Stomach smooth muscle (tissue), 2 donors: Measurements from ENCODE around the gene RIMBP3C.
"Not testable (repeated sequence)": the region's sequence is repeated elsewhere in the genome, so short reads cannot be mapped to it uniquely, and the experiment has no call there.

Experiments
- H3K27ac ChIP-seq: one replicate; pipeline ENCODE4 v1.7.0; 2013; ENCODE audit warnings: mild to moderate bottlenecking, low read length, inconsistent platforms
- H3K27me3 ChIP-seq, 2 donors: one replicate each; pipeline ENCODE4 v1.7.0; 2013; ENCODE audit warnings: low read length in 2 of 2; ENCODE audit not compliant: insufficient read depth in 2 of 2, control insufficient read depth in 1 of 2
- H3K36me3 ChIP-seq, 2 donors: one replicate each; pipeline ENCODE4 v1.7.0; 2013; ENCODE audit warnings: low read length in 2 of 2; ENCODE audit not compliant: control insufficient read depth in 2 of 2, insufficient read depth in 2 of 2
- H3K4me1 ChIP-seq: one replicate; pipeline ENCODE4 v1.7.0; 2013; ENCODE audit warnings: low read length; ENCODE audit not compliant: control insufficient read depth, insufficient read depth
- H3K4me3 ChIP-seq, 2 donors: one replicate each; pipeline ENCODE4 v1.7.0; 2013; ENCODE audit warnings: low read length in 2 of 2
- H3K9ac ChIP-seq, 2 donors: one replicate each; pipeline ENCODE4 v1.7.0; 2013; ENCODE audit warnings: low read length in 2 of 2, mild to moderate bottlenecking in 1 of 2
- H3K9me3 ChIP-seq, 2 donors: one replicate each; pipeline ENCODE4 v1.7.0; 2013; ENCODE audit warnings: low read length in 2 of 2; ENCODE audit not compliant: control insufficient read depth in 2 of 2
- donor health status: healthy.
- donor health status: Pancreatic carcinoma.

RIMBP3C gene

DNA sequence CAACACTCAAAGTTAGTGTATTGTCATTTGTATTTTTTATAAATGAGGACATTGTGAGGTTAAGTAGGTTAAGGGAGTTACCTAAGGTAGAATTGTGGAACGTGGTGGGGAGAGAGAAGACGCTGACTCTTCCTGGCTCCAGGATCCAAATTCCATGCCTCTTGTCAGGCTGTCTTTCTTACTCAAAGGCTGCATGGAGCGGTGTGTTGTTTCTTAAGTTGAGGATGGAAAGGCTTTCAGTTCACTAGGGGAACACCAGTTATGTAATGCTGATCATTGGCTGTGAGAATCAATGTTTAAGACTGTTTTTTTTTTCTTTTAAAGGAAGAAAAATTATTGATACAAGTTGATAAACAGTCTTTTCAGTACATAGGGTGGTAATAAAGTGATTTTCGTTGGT lies 19.1 kb upstream of the RIMBP3C start:
- Histone ChIP-seq H3K27ac (no peak overlapping the region), H3K4me3 (no peak overlapping the region), H3K27me3 (no peaks in the 10 kb centered on the region), H3K9me3 (no peaks in the 10 kb centered on the region), H3K9ac (no peak overlapping the region), H3K36me3 (no peaks in the 10 kb centered on the region), H3K4me1 (peaks cover 40% of the 10 kb centered on the region)

DNA sequence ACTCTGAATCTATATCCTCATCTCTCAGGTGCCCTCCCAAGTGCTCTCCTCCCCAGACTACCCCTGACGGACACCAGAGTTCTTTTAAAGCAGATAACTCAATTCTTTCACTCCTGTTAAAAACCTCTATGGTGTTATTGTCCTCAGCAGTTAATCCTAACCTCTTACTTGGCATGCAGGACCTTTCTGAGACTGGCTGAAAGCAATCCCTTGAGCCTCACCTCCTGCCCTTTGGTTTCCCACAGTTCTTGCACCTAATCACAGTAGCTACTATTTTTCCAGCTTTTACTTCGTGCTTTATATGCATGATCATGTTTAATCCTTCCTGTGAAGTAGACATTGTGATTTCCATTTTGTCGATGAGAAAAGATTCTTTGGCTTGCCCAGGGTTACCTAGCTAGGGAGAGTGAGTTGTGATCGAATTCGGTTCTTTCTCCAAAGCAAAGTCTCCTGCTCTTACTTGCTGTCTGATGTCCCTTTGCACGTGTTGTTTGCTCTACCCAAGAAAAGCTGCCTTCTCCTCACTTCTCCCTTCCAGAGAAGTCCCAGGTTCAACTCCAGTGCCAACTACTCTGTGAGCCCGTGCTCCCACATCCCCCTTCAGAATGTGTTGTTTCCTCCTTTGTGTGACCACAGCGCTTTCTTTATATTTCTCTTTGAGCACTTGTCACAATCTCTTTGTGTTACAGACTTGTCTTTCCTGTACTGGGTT lies 18.4 kb upstream of the RIMBP3C start:
- Histone ChIP-seq H3K9me3 (no peaks in the 10 kb centered on the region), H3K9ac (peak overlapping the region; percentile 47 to 97), H3K4me3 (peak overlapping the region in 1 of 2 donors; percentile 0), H3K36me3 (no peaks in the 10 kb centered on the region), H3K27ac (no peak overlapping the region), H3K4me1 (peaks cover 40% of the 10 kb centered on the region), H3K27me3 (no peaks in the 10 kb centered on the region)

DNA sequence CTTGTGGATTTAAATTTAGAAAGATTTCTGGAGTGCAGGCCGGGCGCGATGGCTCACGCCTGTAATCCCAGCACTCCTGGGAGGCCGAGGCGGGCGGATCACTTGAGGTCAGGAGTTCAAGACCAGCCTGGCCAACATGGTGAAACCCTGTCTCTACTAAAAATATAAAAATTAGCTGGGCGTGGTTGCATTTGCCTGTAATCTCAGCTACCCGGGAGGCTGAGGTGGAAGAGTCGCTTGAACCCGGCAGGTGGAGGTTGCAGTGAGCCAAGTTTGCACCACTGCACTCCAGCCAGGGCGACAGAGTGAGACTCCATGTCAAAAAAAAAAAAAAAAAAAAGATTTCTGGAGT lies 17.8 kb upstream of the RIMBP3C start:
- H3K9me3 ChIP-seq, H3K27ac ChIP-seq, H3K27me3 ChIP-seq, H3K36me3 ChIP-seq: not testable (repeated sequence)
- peaks cover 35% of the 10 kb centered on the region for H3K4me1 ChIP-seq
- peak overlapping the region; percentile 92 to 97 for H3K9ac ChIP-seq
- H3K4me3 ChIP-seq, result peak overlapping the region; percentile 87 to 90

DNA sequence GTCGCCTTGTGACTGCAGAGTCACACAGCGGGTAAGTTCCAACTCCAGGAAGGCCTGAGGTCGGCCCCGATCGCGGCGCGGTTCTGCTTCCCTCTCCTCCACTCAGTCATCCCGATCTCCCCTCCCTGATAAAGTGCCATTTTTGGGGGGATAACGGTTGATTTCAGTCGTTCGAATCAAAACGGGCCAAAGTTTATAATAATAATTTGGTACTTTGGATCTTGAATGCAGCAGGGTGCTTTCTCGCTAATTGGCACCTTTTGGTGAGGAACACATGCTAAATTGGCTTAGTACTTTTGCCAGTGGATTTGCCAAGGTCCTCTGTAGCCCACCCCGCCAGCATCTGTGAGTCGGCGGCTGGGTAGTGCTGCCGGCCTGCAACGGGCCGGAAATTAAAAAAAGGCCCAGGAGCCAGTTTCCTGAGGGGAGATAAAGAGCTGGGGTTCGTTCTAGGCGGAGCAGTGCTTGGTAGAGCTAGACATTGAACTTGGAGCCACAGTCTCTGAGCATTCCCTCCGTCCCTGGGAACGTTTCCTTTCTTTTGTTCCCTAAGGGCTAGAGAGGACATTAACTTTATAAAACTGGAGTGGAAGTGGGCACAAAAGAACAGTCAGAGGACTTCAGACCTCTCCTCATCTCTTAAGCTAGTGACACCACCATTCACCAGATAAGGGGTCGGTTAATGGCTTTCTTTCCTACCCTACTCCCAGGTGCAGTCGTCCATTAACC lies 17.2 kb upstream of the RIMBP3C start:
- Histone ChIP-seq H3K9me3 (no peaks in the 10 kb centered on the region), H3K4me3 (peak overlapping the region; percentile 87 to 90), H3K27ac (peak overlapping the region; percentile 69), H3K36me3 (no peaks in the 10 kb centered on the region), H3K9ac (peak overlapping the region; percentile 92 to 97), H3K27me3 (no peaks in the 10 kb centered on the region), H3K4me1 (peaks cover 30% of the 10 kb centered on the region)

DNA sequence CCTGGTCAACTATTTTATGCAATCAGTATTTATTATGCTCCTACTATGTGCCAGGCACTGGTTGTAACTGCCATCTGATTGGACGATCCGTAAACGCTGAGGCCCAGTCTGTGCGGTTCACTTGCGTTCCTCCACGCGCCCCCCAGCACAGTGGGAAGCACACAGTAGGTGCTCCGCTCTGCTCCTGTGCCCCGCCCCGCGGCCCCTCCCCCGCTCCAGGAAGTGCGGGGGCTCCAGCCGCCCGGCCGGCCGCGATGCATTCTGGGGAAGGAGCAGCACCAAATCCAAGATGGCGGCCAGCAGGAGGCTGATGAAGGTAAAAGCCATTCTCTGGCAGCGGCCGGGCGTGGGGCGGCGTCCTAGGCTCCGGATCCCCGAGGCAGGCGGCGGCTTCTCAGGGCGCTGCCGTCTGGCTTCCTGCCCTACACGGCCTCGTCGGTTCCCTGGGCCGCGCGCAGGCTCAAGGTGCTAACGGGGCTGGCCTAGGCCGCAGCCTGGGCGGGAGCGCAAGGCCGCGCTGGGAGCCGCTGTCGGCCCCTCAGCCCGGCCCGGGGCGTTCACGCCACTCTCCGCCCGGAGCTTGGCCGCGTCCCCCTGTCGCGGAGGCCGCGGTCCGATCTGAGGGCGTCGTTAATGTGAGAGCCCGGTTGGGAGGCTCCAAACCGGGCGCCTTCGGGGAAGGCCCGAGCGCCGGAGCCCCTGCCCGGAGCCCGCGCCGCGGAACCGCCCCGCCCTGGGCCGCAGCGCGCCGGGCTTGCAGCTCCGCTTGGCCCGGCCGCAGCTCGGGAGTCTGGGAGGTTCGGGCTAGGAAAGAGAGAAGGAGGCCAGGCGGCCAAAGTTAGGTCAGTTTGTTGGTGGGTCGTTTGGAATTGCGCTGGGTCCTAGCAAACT lies 16.4 kb upstream of the RIMBP3C start, which contains the start of gene UBE2L3:
Gene UBE2L3, plus strand, starts transcription at position 259 of the 891 bp plus-strand sequence. Its CDS starts 31 bp downstream, at position 290.
- Histone ChIP-seq H3K36me3 (no peaks in the 10 kb centered on the region), H3K27me3 (no peaks in the 10 kb centered on the region), H3K4me1 (peaks cover 23% of the 10 kb centered on the region)

DNA sequence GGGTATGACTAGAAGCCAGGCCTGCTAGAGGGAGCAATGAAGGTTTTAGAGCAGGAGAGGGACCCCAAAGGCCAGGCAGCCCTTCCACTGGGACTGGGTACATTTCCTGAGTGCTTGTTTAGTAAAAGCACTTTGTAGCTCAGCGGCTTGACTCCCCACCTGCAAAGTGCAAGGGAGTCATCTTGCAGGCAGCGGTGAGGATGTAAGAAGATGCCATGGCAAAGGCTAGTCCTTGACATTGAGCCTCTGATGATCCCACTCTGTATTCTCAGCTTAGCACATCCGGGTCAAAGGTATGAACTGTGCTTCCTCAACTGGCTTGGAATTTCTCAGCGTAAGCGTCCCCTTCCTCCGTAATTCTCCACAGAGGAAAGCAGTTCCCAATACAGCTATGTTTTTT lies 13.2 kb upstream of the RIMBP3C start:
- Histone ChIP-seq H3K36me3 (no peaks in the 10 kb centered on the region), H3K27ac (no peak overlapping the region), H3K9ac (no peak overlapping the region), H3K4me1 (peaks cover 13% of the 10 kb centered on the region), H3K9me3 (no peaks in the 10 kb centered on the region), H3K27me3 (no peaks in the 10 kb centered on the region), H3K4me3 (no peak overlapping the region)

More for the DNA sequence above, 16.4 kb upstream of the RIMBP3C start, which contains the start of gene UBE2L3:
- Histone ChIP-seq H3K9me3 (no peaks in the 10 kb centered on the region), H3K27ac (peak within 1 kb of the TSS; percentile 69), H3K4me3 (peak within 1 kb of the TSS; percentile 87 to 90), H3K9ac (peak within 1 kb of the TSS; percentile 92 to 97)

DNA sequence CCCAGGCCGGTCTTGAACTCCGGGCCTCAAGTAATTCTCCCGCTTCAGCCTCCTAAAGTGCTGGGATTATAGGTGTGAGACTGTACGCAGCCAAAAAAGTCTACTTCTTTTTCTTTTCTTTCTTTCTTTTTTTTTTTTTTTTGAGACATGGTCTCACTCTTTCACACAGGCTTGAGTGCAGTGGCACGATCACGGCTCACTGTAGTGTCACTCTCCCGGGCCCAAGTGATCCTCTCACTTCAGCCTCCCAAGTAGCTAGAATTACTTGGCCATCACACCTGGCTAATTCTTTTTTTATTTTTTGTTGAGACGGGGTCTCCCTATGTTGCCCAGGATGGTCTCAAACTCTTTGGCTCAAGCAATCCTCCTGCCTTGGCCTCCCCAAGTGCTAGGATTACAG lies 12.7 kb upstream of the RIMBP3C start:
- Histone ChIP-seq H3K27me3 (no peaks in the 10 kb centered on the region), H3K9ac (no peak overlapping the region), H3K4me1 (peaks cover 8% of the 10 kb centered on the region), H3K4me3 (no peak overlapping the region), H3K36me3 (no peaks in the 10 kb centered on the region), H3K27ac (no peak overlapping the region), H3K9me3 (no peaks in the 10 kb centered on the region)

DNA sequence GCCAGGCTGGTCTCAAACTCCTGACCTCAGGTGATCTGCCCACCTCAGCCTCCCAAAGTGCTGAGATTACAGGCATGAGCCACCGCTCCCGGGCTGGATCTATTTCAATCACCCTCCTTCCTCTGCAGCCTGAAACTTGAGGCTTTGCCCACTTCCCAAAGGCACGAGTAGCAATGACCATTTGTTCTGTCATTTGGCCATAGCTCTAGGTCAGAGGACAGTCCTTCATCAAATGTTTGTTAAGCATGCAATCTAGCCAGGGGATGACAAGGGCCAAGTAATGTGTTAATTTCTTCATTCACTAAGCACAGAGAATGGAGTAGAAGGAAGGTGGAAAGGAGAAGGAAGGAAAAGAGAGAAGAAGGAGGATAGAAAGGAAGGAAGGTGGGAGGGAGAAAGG lies 9.4 kb upstream of the RIMBP3C start:
- H3K27me3 ChIP-seq, H3K4me1 ChIP-seq: not testable (repeated sequence)

DNA sequence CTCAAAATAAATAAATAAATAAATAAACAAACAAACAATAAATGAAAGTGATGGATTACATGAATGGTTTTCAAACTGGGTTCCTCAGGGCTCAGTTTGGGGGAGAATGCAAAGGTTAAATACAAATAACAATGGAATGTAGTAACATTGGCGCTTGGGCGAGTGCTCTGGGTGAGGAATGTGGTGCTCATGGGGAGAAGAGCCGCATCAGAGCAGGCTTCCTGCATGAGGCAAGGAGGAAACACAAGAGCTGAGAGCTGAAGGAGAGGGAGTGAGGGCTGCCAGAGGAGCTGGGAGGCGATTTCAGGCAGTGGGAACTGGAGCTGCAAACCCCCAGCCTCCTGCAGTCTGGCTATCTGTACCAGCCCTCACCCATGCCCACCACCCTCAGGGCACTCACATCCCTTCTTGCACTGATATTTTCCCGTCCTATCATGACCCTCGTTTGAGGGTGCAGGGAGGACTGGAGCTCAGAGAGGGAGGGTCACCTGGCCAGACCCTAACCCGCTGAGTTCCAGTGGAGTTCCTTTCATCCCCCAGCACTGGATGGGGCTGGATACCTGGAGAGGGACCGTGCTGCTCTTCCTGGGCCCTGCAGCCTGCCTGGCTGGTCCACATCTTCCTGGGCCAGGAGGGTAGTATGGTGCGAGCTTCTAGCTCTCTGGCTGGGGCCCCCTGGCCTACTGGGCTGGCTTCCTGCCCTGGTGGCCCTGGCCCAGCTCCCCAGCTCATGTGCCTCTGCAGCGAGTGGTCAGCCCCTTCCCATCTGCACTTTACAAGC lies 8.3 kb upstream of the RIMBP3C start:
- H3K36me3 ChIP-seq, result not testable (repeated sequence)

More for the DNA sequence above, 9.4 kb upstream of the RIMBP3C start:
- not testable (repeated sequence) for H3K27ac ChIP-seq, H3K4me3 ChIP-seq, H3K9ac ChIP-seq, H3K36me3 ChIP-seq, H3K9me3 ChIP-seq

DNA sequence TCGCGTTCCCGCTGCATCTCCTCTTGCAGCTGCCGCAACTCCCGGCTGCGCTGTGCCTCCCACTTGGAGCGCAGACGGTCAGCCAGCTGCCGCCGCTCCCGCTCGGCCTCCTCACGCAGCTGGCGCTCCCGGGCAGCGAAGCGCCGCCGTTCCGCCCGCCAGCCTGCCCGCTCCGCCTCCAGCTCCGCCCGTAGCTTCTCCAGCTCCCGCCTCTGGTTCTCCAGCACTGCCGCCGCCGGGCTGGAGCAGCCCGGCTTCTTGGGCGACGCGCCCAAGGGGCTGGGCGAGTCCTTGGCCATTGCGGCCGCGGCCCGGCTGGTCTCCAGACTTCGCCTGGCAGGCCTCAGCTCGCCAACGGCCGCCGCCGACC lies 598 bp downstream of the RIMBP3C start:
- H3K27me3 ChIP-seq, H3K9me3 ChIP-seq, H3K4me3 ChIP-seq, H3K9ac ChIP-seq, H3K27ac ChIP-seq, H3K36me3 ChIP-seq, H3K4me1 ChIP-seq: not testable (repeated sequence)

More for the DNA sequence above, 8.3 kb upstream of the RIMBP3C start:
- H3K27me3 ChIP-seq, H3K9me3 ChIP-seq, H3K4me3 ChIP-seq, H3K4me1 ChIP-seq, H3K9ac ChIP-seq, H3K27ac ChIP-seq: not testable (repeated sequence)
